K562 (cell line): Measurements from ENCODE around the gene EZH2. TPM values are rescaled to one million over a fixed set of nuclear protein-coding genes. Genes with fewer than 3 reads are reported as not detected.

Source experiments
- ATAC-seq: fragments of 200-7000 bp; cut with Tn5 transposase; 3 replicates; pipeline ENCODE4 v1.9.1; 2020; ENCODE audit warnings: moderate library complexity
- BruUV-seq: library from RNA; stranded (reverse); fragments of 400-500 nt; replicated peaks from 2 replicates; lab custom pipeline; 2021; lab: Mats Ljungman, UMichigan
- CTCF ChIA-PET: fragments of 300-600 bp; formaldehyde crosslinking; extraction: SDS; loops from one replicate; lab custom pipeline; 2021; ENCODE audit warnings: low intra/inter-chr PET ratio; lab: Yijun Ruan, JAX
- POLR2A ChIA-PET: fragments of 300-600, 350-650 bp; sonication (Branson Sonifier 250); formaldehyde crosslinking; extraction: SDS; loops from one replicate; lab custom pipeline; 2021; ENCODE audit warnings: antibody characterized with exemption, inconsistent platforms; lab: Yijun Ruan, JAX
- DNase-seq, 4 experiments: peaks; one replicate each; pipeline versions ENCODE4 v3.0.0 to v3.0.0-alpha.2; 2011 to 2018; ENCODE audit warnings: low spot score in 3 of 4, mixed read lengths in 3 of 4; ENCODE audit errors: extremely low read depth in 1 of 4
- FAIRE-seq: peaks from 2 replicates; lab custom pipeline; 2011; peaks lifted over from hg19 to GRCh38; lab: Jason Lieb, UNC
- H2AFZ ChIP-seq: 2 replicates; pipeline ENCODE4 v1.6.0; 2011; ENCODE audit warnings: low read depth, low read length, control low read depth, inconsistent platforms
- H3K27ac ChIP-seq: fragments of 200-600 bp; 3 replicates; pipeline ENCODE4 v1.8.0; 2011; ENCODE audit warnings: low read depth, mild to moderate bottlenecking, control low read depth, inconsistent platforms, low read length, moderate library complexity, mixed read lengths; ENCODE audit errors: extremely low read depth
- H3K27me3 ChIP-seq, 2 experiments: fragments of 300-600 bp in 1 of 2; 2 replicates in 1 of 2; 3 replicates in 1 of 2; pipeline versions ENCODE4 v1.6.0 to v1.8.0; 2011; ENCODE audit warnings: inconsistent platforms in 2 of 2, low read length in 2 of 2, mild to moderate bottlenecking in 1 of 2, mixed read lengths in 1 of 2, moderate library complexity in 1 of 2; ENCODE audit not compliant: control insufficient read depth in 2 of 2, insufficient read depth in 2 of 2
- H3K36me3 ChIP-seq: fragments of 300-600 bp; 3 replicates; pipeline ENCODE4 v1.8.0; 2011; ENCODE audit warnings: mild to moderate bottlenecking, low read length, inconsistent platforms; ENCODE audit not compliant: control insufficient read depth, insufficient read depth
- H3K4me1 ChIP-seq, 2 experiments: fragments of 200-600 bp in 1 of 2; replicated peaks in 1 of 2; 2 replicates in 1 of 2; 3 replicates in 1 of 2; pipeline versions ENCODE4 v1.5.1 to v1.8.0; 2011; ENCODE audit warnings: inconsistent platforms in 2 of 2, low read length in 2 of 2, mild to moderate bottlenecking in 1 of 2, mixed read lengths in 1 of 2, moderate library complexity in 1 of 2; ENCODE audit not compliant: control insufficient read depth in 2 of 2, insufficient read depth in 2 of 2
- H3K4me2 ChIP-seq: 2 replicates; pipeline ENCODE4 v1.6.1; 2011; ENCODE audit warnings: low read length, control low read depth, inconsistent platforms, mixed read lengths; ENCODE audit not compliant: insufficient read depth
- H3K4me3 ChIP-seq: fragments of 200-600 bp; sonication (generic), shearing (Covaris generic); 2 replicates; pipeline ENCODE4 v1.5.1; 2016; ENCODE audit warnings: control low read depth, inconsistent platforms
- H3K79me2 ChIP-seq: fragments of 200-600 bp; 3 replicates; pipeline ENCODE4 v1.8.0; 2011; ENCODE audit warnings: low read length, inconsistent platforms; ENCODE audit not compliant: control insufficient read depth, insufficient read depth
- H3K9ac ChIP-seq, 2 experiments: 2 replicates each; pipeline versions ENCODE4 v1.6.0 to v1.6.1; 2011; ENCODE audit warnings: low read depth in 2 of 2, low read length in 2 of 2, control low read depth in 1 of 2, inconsistent platforms in 1 of 2, mild to moderate bottlenecking in 1 of 2, mixed read lengths in 1 of 2; ENCODE audit not compliant: insufficient read depth in 1 of 2
- H3K9me1 ChIP-seq: one replicate; pipeline ENCODE4 v1.6.0; 2011; ENCODE audit warnings: inconsistent platforms, mild to moderate bottlenecking, low read length, moderate library complexity; ENCODE audit not compliant: control insufficient read depth, insufficient read depth
- H3K9me3 ChIP-seq: replicated peaks from 2 replicates; pipeline ENCODE4 v1.5.1; 2011; ENCODE audit warnings: low read depth, low read length, inconsistent platforms; ENCODE audit not compliant: control insufficient read depth, insufficient read depth
- H4K20me1 ChIP-seq: replicated peaks from 2 replicates; pipeline ENCODE4 v1.6.1; 2011; ENCODE audit warnings: low read length, inconsistent platforms, mixed read lengths; ENCODE audit not compliant: control insufficient read depth, insufficient read depth
- C11orf30 ChIP-seq: fragments of 450-650 bp; IDR thresholded peaks from 2 replicates; pipeline ENCODE4 v1.6.1; 2016; ENCODE audit warnings: low read depth, mild to moderate bottlenecking
- CBX2 ChIP-seq: fragments of 200-600 bp; sonication (generic); IDR thresholded peaks from one replicate; pipeline ENCODE4 v1.6.1; 2012; ENCODE audit warnings: mild to moderate bottlenecking, low read length, inconsistent platforms; ENCODE audit not compliant: insufficient read depth, poor library complexity, severe bottlenecking
- E2F6 ChIP-seq, 2 experiments: IDR thresholded peaks; 2 replicates each; pipeline ENCODE4 v1.6.1; 2011; ENCODE audit warnings: borderline replicate concordance in 1 of 2, control low read depth in 1 of 2, low read depth in 1 of 2, low read length in 1 of 2, mild to moderate bottlenecking in 1 of 2, mixed read lengths in 1 of 2, moderate library complexity in 1 of 2; ENCODE audit not compliant: insufficient read depth in 1 of 2, insufficient read length in 1 of 2, poor library complexity in 1 of 2, severe bottlenecking in 1 of 2; ENCODE audit errors: extremely low read depth in 1 of 2
- HDAC2 ChIP-seq: fragments of 450-650 bp; IDR thresholded peaks from 2 replicates; pipeline ENCODE4 v1.6.1; 2016; ENCODE audit warnings: mild to moderate bottlenecking
- MAFG ChIP-seq: fragments of 450-650 bp; conservative IDR thresholded peaks from 2 replicates; pipeline ENCODE4 v1.6.1; 2016; ENCODE audit warnings: missing genetic modification characterization, missing compliant biosample characterization
- MAFK ChIP-seq: IDR thresholded peaks from 2 replicates; pipeline ENCODE4 v1.6.1; 2011; ENCODE audit warnings: low read length, improper control_type of control experiment
- POLR2A ChIP-seq: fragments of 450-650 bp; conservative IDR thresholded peaks from 2 replicates; pipeline ENCODE4 v1.6.1; 2016
- SLC30A9 ChIP-seq: fragments of 250-450 bp; sonication (Bioruptor Pico); IDR thresholded peaks from 2 replicates; pipeline ENCODE4 v1.8.0; 2022; ENCODE audit warnings: mild to moderate bottlenecking, moderate library complexity
- TCF15 ChIP-seq: fragments of 250-450 bp; sonication (Bioruptor Pico); IDR thresholded peaks from 2 replicates; pipeline ENCODE4 v1.8.0; 2022; ENCODE audit warnings: moderate library complexity, mild to moderate bottlenecking, inconsistent platforms
- TCFL5 ChIP-seq: fragments of 250-450 bp; sonication (Bioruptor Pico); conservative IDR thresholded peaks from 2 replicates; pipeline ENCODE4 v1.6.1; 2021; ENCODE audit warnings: mild to moderate bottlenecking, moderate library complexity, matching md5 sums
- ZFP30 ChIP-seq: fragments of 250-450 bp; sonication (Bioruptor Pico); IDR thresholded peaks from 2 replicates; pipeline ENCODE4 v1.8.0; 2022; ENCODE audit warnings: moderate library complexity, mild to moderate bottlenecking, inconsistent platforms, borderline replicate concordance
- ZNF175 ChIP-seq: fragments of 200-800 bp; sonication (Bioruptor generic); IDR thresholded peaks from 2 replicates; pipeline ENCODE4 v1.6.1; 2016; ENCODE audit warnings: low read depth, mild to moderate bottlenecking, missing genetic modification characterization, missing compliant biosample characterization
- ZNF232 ChIP-seq: sonication (generic); formaldehyde crosslinking; IDR thresholded peaks from 2 replicates; pipeline ENCODE4 v1.8.0; 2022; ENCODE audit warnings: mild to moderate bottlenecking, missing genetic modification reagents
- ZNF316 ChIP-seq: fragments of 450-650 bp; IDR thresholded peaks from 2 replicates; pipeline ENCODE4 v1.6.1; 2016
- ZNF507 ChIP-seq: conservative IDR thresholded peaks from 2 replicates; pipeline ENCODE4 v1.6.1; 2017; ENCODE audit warnings: missing genetic modification characterization, missing compliant biosample characterization
- ZZZ3 ChIP-seq: fragments of 450-650 bp; IDR thresholded peaks from 2 replicates; pipeline ENCODE4 v1.6.1; 2016; ENCODE audit warnings: antibody characterized with exemption, mild to moderate bottlenecking, moderate library complexity
- WGBS: fragments of 100-300 bp; shearing (Covaris generic); methylation state at CpG from one replicate; pipeline ENCODE4 v1.1.6; 2016; ENCODE audit warnings: low coverage, mixed read lengths; ENCODE audit not compliant: insufficient coverage; ENCODE audit errors: missing lambda C conversion rate; 5-methylcytosine and 5-hydroxymethylcytosine counted together
- in situ Hi-C: fragments of 300-500 bp; cut with MboI; formaldehyde crosslinking; loops from 4 replicates; pipeline ENCODE4 v1.15.0; 2018; ENCODE audit warnings: inconsistent platforms, mixed read lengths
- intact Hi-C: fragments of 100-400 bp; cut with micrococcal nuclease; formaldehyde crosslinking; loops from 2 replicates; pipeline ENCODE4 v1.14.2; 2022
- polyA plus RNA-seq, 8 experiments: library from polyadenylated mRNA; depleted of rRNA in 4 of 8; stranded (reverse) in 5 of 8; unstranded in 3 of 8; fragments of >200 nt; fragmentation: Nextera tagmentation in 2 of 8; fragmentation: Illumina TruSeq in 1 of 8; extraction: Ambion mirVana in 2 of 8; extraction: Trizol in 1 of 8; gene quantifications; 2 replicates each; pipeline versions ENCODE4 v1.2.1 to v1.2.3, GENCODE V29; 2011 to 2014; ENCODE audit warnings: inconsistent platforms in 1 of 8, missing spikeins in 1 of 8
- total RNA-seq, 7 experiments: library from RNA; depleted of rRNA in 6 of 7; stranded (reverse); fragments of >200 nt in 6 of 7; fragmentation: Illumina TruSeq in 2 of 7; extraction: Trizol in 2 of 7; gene quantifications; 2 replicates each; pipeline versions ENCODE4 v1.2.1 to v1.2.3, GENCODE V29; 2011 to 2021; ENCODE audit warnings: low replicate concordance in 1 of 7

Gene EZH2
- total and polyA plus RNA-seq, 9 of the 15 experiments (the other 6 are each of a cell fraction or from before 2014, with no cell fraction given) = 48.7 to 175 (median 98.6) TPM

GRCh38 chr7:148830897-148831692 is 53.0 kb downstream of the EZH2 start:
- H3K4me3 ChIP-seq = no peak overlapping the region
- no peaks in the 10 kb centered on the region for H4K20me1 ChIP-seq
- H3K27me3 ChIP-seq = no peaks in the 10 kb centered on the region
- peaks cover 0 to 12% of the 10 kb centered on the region in 2 experiments; a peak in 3 of 5 replicates for H3K4me1 ChIP-seq
- ATAC-seq (peak; percentile 26; the same call in 2 of the 3 replicates), DNase-seq (no peak), FAIRE-seq (no peak)
- H3K9ac ChIP-seq = no peak overlapping the region
- peaks cover 91% of the 10 kb centered on the region for H3K36me3 ChIP-seq
- no peak overlapping the region for H3K27ac ChIP-seq
- H2AFZ ChIP-seq = no peak overlapping the region
- ChIA-PET CTCF (interaction anchor here (0.6 kb wide), 1 partner anchor 913 kb away, joined by 3 read pairs; no protein-coding TSS in a partner anchor), POLR2A (interaction anchor here (0.7 to 2.7 kb wide), 6 partner anchors 10 to 108 kb away, joined by 3 to 10 read pairs (median 4); no protein-coding TSS in a partner anchor)
- BruUV-seq = no TSS peak
- intact Hi-C loops (no loop called here), in situ Hi-C loops (no loop called here)
- no peak overlapping the region for H3K4me2 ChIP-seq
- H3K9me3 ChIP-seq = no peaks in the 10 kb centered on the region
- H3K79me2 ChIP-seq = peaks cover 75% of the 10 kb centered on the region
- WGBS = 87% methylated on average over 5 of the region's 5 CpGs
- H3K9me1 ChIP-seq = no peaks in the 10 kb centered on the region
- no peak for TF ChIP-seq POLR2A
- no peak for TF ChIP-seq SLC30A9 (CRISPR knock-in tag)
- TF ChIP-seq MAFG = peak; percentile 92
- no peak for TF ChIP-seq HDAC2
- no peak for TF ChIP-seq CBX2
- TF ChIP-seq ZNF175 (CRISPR knock-in tag) = no peak
- no peak for TF ChIP-seq ZNF507 (tag)
- TF ChIP-seq TCF15 (CRISPR knock-in tag) = no peak
- no peak for TF ChIP-seq ZZZ3
- TF ChIP-seq TCFL5 (CRISPR knock-in tag) = no peak
- TF ChIP-seq E2F6 (IDR thresholded peaks at IDR 0.05; ENCODE audit: borderline replicate concordance in 1 of 2, extremely low read depth in 1 of 2, insufficient read depth in 1 of 2, insufficient read length in 1 of 2, low read depth in 1 of 2, low read length in 1 of 2, poor library complexity in 1 of 2, severe bottlenecking in 1 of 2) = no peak
- TF ChIP-seq ZFP30 (CRISPR knock-in tag) = no peak
- peak; percentile 97 for TF ChIP-seq ZNF316
- peak; percentile 93 for TF ChIP-seq C11orf30
- peak; percentile 96 for TF ChIP-seq MAFK
- TF ChIP-seq ZNF232 = 0 out of 2 replicates have a peak, but pooled peaks have one; percentile 51
